CD4-positive, alpha-beta T cell treated with Interleukin-6 at 100 ng/mL for 8 hours (primary cell): ENCODE measurements around the gene SAMD1.

ENCODE experiments used
- DNase-seq: peaks from one replicate; pipeline ENCODE4 v3.0.0-alpha.2; 2020; ENCODE audit warnings: mixed read lengths, low spot score

The SAMD1 gene

DNA sequence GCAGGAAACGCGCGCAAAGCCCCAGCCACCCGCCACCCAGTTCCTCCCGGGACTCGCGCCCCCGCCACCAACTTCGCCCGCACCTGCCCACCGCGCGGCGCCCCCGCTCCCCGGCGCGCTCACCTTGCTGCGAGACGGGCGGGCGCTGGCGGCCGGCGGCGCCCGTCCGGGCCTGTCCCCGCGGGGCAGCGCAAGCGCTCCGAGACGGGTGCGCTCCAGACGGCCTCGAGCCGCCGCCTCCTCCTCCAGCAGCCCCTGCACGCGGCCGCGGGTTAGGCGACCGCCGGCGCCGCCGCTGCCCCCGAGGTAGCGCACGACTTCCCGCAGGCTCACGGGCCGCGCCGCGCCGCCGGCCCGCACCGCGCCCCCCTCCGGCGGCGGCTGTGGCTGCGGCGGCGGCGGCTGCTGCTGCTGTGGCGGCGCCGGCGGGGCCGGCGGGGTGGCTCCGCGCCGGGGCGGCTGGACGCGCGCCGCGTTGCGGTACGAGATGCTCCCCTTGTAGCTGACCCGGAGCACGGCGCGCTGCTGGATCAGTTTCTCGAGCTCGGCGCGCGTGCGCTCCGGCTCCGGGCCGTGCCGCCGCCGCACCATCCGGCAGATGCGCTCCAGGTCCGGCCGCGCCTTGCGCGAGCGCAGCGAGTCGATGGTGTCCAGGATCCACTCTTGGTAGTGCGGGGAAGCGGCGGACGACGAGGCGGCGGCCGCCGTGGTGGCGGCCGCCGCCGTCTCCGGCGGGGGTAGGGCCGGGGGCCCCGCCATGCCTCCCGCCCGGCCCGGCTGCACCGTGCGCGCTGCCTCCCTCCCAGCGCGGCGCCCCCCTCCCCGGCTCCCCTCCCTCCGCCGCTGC is 666 bp downstream of the SAMD1 start:
- peak; percentile 29 for DNase-seq

DNA sequence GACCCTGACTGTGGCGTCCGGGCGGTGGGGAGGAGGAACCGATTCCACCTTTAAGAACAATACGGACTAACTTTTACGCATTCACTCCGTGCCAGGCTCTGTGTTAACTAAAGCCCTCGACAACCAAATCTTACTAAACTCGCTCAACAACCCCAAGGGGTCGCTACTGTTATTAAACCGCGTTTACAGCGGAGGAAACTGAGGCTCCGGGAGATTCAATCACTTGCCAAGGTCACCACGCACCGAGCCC is 1.2 kb downstream of the SAMD1 start:
- peak; percentile 30 for DNase-seq

DNA sequence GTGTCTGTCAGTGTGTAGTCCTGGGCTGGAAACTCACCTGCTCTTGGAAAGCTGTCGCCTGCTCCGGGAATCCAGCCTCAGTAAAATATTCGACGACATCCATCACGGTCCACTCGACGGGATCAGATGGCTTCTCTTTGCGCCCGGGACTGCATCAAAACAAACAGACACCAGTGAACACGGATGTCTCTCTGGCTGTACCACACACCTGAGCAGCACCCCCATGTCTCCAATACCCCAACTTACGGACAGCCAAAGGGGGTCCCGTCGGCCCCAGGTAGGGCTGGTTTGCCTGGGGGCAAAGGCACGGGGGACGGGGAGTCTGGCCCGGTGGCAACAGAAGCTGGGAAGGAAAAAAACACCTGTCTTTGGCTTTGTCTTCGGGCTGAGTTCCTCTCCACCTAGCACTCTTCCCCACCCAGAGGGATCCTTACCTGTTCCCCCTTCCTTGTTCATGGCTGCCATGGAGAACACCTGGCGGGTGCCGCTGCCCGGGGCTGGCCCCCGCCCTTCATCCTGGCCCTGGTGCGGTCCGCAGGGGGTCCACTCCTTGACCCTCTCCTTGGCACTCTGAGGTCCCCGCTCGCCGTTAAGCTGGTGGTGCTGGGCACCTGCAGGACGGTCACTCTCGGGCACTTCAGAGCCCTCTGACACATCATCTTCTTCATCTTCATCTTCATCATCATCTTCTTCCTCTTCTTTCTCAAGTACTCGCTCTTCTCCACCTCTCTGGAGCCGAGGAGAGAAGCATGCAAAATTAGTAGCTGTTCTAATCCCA is 1.7 kb downstream of the SAMD1 start:
- peak; percentile 0 for DNase-seq

DNA sequence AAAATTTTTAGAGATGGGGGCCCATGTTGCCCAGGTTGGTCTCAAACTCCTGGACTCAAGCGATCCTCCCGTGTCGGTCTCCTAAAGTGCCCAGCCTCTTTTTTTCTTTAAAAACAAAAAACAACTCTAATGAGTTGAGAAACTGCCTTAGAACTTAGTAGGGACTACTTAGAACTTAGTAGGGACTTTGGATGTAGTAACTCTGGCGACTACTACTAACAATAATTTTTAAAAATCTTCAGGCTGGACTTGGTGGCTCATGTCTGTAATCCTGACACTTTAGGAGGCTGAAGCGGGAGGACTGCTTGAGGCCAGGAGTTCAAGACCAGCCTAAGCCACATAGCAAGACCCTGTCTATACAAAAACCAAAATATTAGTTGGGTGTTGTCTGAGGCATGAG is 4.5 kb downstream of the SAMD1 start:
- DNase-seq: no peak

DNA sequence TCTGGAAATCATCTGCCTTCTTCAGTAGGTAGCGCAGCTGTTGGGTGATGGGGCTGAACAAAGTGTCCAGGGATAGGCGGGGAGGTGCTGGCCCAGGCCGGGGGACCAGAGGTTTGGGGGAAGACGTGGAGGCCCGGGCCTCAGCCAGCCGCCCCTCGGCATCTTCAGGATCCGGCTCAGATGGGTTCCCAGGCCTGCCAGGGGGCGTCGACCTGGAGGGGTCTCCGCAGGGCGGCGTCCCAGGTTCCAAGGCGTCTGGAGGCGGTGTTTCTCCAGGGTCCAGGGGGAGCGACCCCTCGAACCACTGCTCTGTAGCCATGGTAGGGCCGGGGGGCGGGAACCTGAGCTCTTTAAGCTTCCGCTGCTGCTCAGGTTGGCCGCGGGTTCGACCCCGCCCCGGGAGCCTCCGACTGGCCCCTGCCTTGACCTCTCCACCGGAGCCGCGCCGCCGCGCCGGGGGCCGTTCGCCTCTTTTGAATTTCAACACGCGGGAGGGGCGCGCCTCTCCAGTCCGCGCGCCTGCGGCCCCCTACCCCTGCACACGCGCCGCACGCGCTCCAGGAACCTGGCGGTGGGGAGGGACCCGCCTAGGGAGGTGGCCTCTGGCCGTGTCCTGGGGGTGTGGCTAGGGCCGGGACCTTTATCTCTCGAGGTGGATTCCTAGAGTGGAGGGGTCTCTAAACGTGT is 5.1 kb downstream of the SAMD1 start, which contains the start of gene C19orf67:
TSS of gene C19orf67 (minus strand) at position 475 of the 687 bp plus-strand sequence. CDS start at position 319, 156 bp downstream.
- no peak for DNase-seq

DNA sequence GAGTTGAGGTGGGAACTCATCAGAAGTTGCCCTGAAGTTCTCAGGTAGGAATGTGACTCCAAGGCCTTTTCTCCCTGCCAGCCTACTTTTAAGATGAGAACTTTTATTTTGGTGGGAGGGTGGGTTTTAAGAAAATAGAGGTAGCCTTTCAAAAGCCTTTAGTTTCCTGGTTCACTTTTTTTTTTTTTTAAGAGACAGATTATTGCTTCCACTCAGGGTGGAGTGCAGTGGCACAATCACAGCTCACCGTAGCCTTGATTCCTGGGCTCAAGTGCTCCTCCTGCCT is 7.9 kb downstream of the SAMD1 start:
- no peak for DNase-seq

DNA sequence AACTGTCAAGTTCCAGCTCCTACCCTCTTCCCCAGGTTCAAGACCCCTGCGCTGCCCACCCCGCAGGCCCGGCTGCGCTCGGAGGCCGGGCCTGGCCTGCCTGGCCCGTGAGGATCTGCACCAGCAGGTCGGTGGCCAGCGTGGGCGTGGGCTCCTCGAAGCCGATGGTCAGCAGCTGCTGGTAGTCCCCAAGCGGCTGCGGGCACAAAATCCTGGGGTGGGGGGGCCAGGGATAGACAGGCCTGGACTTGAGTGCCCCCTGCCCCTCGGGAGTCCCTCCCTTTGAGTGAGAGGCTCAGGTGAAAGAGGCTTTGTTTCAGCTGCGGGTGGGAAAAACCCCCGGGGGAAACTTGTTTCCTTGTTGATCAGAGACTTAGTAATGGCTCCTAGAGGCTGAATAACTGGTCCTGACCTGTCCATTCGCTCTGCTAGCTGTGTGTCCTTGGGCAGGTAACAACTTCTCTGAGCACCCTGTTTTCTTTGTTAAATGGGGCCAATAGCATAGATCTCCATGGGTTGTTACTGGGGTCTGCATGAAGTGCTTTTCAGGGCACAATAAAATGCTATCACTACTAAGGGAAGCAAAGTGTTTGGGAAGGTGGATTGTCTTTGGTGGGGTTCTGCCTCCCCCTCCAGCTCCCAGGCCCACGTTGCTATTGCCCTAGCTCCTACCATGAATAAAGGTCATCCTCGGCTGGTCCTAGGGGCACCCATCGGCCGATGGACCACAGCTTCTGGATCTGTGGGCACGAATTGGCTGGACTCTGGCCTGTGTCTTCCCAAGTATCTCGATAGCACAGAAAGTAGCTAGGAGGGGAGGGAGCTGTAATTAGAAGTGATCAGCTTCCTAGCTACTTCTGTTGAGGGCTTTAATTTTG is 8.5 kb downstream of the SAMD1 start:
- DNase-seq: no peak

DNA sequence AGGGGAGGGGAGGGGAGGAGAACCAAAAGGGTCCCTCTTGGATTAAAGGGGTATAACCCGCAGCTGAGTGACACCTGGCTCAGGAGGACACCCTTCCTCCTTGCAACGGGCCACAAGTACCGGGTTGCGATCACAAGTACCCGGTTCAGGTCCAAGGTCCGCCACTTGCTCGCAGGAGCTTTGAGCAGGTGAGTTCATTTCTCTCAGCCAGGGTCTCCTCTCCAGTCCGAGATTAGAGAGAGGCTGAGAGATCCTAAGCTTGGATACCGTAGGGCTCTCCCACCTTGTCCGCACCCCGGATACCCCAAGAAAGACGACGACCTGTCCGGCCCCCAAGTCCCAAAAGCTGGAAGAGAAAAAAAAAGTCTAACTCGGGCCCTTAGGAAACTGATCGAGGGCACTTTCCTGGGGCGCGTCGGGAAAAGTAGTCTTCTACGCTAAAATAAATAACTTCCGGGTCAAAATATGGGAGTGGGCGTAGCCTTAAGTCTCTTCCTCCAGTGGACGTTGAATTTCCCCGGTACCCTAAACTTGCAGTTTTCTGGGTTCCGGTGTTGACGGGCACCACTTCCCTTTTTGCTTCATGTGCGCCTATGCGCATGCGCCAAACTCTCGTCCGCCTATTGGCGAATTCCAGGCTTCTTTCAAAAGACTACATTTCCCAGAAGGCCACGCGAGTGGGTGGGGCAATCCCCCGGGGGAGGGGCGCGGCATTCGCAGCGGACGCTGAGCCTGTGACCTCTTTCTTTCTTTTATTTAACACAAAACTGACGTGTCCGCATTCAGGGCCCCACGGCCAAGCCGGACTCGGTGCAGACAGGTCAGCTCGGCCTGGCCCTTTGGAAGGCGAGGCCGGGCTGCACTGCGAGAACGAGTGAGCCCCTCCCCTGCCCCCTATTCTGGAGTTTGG is 9.4 kb downstream of the SAMD1 start:
- DNase-seq: peak; percentile 99

DNA sequence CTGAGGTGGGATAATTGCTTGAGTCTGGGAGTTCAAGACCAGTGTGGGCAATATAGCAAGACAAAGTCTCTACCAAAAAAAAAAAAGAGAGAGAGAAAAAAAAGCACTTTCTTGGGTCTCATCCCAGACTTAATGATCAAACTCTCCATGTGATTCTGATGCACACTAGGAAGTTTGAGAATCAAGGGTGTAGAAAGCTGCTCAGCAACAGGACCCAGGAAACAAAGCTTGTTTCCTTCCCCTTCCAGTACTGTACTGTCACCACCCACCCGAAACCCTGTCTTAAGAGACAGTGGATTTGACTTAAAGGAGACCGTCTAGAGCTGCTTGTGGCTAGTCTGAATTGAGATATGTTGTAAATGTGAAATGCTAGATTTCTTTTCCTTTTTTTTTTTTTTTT is 12.1 kb downstream of the SAMD1 start:
- DNase-seq: no peak

DNA sequence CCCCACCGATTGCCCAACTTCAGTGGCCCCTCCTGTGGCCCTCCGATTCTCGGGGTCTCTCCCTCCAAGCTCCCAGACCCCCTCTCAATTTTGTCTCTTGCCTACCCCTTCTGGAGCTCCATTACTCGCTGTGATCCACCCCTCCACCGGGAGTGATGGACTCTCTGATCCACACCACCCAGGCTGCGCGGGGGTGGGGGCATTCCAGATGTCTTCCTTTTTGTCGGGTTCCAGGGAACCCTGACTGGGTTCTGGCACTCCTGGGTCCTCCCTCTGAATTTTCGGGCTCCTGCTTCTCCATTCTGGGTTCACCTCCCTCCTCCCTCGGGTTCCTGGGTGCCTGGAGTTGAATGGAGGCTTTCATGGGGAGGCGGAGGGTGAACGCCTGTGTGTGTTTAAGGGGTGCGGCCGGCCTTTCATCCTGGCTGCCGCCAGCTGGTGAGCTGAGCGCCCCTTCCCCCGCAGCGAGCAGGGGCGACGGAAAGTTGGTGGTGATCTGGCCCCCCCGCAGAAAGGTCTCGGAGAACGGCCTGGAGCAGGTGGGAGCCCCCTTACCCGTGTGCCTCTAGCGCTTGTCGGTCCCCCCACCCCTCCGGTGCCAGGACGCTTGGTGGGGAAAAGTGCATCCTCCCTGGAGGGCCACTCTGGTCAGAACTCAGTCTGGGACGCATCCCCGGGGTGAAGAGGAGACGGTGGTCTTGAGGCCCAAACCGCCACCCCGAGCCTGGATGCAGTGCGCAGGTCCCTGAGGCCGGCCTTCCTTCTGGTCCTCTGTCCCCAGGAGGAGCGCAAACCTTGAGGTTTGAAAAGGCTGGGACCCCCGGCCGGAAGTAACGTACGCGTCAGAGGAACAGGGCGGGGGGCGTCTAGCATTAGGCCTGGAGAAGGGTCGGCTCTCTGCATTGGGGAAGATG is 16.4 kb downstream of the SAMD1 start:
- no peak for DNase-seq

DNA sequence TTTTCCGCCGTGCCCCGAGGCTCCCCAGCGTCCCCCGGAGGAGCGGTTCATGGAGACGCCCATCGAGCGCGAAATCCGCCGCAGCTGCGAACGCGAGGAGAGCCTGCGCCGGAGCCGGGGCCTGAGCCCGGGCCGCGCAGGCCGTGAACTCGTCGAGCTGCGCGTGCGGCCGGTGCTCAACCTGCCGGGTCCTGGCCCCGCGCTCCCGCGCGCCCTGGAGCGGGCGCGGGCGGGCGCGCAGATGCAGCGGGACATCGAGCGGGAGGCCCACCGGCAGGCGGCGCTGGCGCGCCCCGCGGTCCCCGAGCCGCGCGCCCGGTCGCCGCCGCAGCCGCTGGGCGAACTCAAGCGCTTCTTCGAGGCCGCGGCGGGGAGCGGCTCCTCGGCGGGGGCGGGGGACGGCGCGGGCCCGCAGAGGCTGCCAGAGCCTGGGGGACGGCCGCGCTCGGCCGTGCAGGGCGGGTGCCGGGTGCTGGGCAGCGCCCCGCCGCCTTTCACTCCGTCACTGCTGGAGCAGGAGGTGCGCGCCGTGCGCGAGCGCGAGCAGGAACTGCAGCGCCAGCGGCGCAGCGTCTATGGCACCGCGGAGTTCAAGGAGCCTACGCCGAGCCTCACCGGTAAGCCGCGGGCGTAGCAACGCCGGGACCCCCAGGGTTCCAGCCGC is 17.2 kb downstream of the SAMD1 start:
- peak; percentile 60 for DNase-seq

DNA sequence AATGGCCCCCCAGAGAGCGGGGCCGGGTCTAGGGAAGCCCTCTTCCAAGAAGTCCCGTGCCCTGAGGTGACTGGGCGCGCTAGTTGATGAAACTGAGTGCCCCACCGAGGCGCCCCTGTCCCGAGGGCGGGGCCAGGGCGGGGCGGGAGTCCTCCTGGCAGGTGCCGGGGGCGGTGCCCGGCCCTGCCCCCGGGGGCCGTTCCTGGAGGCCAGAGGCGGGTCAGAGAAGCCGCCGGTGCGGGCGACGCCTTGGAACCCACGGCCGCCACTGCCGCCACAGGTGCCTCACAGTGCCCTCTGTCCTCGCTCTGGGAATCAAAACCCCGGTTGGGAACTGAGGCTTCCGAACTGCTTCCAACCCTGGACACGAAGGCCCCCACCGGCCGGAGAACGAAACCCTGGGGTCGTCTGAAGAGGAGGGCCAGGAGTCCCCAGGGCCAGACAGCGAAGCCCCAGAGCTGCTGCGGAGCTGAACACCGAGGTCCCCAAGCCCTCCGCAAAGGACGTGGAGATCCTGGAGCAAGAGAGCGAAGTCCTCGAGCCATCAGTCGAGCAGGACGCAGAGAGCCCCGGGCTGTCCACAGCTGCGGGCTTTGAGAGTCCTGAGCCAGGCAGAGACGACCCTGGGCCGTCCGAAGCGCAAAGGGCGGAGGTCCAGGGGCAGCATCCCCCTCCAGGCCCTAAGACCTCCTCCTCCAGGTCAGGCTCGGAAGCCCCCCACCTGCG is 17.9 kb downstream of the SAMD1 start, which contains the start of gene MISP3:
TSS of gene MISP3 (plus strand) at position 252 of the 726 bp plus-strand sequence. CDS start 524 bp downstream, outside the sequence.
- no peak for DNase-seq

DNA sequence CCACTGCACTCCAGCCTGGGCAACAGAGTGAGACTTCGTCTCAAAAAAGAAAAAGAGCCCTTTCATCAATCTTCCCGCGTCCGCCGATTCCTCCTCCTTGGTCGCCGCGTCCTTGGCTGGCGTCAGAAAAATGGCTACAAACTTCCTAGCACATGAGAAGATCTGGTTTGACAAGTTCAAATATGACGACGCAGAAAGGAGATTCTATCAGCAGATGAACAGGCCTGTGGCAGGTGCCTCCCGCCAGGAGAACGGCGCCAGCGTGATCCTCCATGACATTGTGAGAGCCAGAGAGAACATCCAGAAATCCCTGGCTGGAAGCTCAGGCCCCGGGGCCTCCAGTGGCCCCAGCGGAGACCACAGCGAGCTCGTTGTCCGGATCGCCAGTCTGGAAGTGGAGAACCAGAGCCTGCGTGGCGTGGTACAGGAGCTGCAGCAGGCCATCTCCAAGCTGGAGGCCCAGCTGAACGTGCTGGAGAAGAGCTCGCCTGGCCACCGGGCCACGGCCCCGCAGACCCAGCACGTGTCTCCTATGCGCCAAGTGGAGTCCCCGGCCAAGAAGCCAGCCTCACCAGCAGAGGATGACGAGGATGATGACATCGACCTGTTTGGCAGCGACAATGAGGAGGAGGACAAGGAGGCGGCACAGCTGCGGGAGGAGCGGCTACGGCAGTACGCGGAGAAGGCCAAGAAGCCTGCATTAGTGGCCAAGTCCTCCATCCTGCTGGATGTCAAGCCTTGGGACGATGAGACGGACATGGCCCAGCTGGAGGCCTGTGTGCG is 20.1 kb downstream of the SAMD1 start:
- DNase-seq: no peak

DNA sequence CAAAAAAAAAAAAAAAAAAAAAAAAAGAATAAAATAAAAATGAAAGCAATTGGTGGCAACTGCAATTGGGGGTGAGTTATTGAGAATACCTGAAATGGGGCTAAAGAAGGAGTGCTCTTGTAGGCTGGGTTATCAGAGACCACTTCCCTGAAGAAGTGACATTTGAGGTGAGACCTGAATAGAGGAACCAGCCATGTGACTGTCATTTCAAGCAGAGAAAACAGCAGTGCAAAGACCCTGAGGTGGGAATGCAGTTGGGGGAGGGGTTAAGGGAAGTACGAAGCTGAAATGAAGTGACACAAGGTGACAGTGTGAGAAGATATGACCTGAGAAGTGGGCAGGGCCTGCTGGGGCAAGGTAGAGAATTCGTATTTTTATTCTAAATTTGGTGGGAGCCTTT is 24.4 kb downstream of the SAMD1 start:
- no peak for DNase-seq

DNA sequence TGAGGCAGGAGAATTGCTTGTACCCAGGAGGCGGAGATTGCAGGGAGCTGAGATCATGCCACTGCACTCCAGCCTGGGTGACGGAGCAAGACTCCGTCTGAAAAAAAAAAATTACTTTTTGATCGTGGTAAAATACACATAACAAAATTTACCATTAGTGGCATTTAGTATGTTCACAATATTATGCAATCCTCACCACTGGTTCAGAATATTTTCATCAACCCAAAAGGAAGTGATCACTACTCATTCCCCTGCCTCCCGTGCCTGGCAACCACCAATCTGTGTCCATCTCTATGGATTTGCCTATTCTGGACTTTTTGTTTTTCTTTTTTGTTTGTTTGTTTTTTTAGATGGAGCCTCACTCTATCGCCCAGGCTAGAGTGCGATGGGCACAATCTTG is 27.4 kb downstream of the SAMD1 start:
- no peak for DNase-seq

DNA sequence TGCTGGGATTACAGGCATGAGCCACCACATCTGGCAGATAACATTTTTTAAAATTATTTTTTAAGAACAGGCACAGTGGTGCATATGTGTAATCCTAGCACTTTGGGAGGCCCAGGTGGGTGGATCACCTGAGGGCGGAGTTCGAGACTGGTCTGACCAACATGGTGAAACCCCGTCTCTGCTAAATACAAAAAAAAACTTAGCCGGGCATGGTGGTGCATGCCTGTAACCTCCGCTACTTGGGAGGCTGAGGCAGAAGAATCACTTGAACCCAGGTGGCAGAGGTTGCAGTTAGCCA is 28.0 kb downstream of the SAMD1 start:
- DNase-seq: no peak

DNA sequence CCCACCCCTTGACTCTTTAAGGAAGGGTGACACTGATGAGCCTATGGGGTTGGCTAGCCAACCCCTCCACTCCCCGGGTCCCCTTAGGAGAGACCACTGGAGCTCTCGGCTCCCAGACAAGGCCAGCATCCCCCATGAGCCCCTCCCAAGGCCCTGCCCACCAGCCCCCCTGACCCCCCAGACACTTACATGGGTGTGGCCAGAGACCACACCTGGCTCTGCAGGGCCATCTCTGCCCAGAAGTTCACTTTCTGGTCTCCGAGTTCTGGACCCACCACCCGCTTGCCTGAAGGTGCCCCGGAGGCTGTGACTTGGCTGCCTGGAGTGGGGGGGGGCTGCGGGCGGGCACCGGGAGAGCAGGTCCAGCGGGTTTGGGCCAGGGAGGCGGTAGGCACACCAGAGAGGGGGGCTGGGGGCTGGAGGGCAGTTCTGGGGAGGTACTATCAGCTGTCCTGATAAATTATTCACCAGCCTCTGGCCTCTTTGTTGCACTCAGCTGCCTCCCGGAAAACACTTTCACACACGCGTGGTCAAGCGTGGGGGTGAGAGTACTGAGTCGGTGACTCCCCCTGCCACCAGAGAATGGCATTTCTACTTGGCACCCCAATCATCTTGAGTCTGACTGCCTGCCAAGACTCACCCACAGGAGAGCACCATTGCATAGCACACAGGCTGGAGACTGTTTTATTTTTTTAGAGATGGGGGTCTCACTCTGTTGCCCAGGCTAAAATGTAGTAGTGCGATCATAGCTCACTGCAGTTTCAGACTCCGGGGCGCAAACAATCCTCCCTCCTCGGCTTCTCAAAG is 28.6 kb downstream of the SAMD1 start, which contains the start of gene PALM3:
TSS of gene PALM3 (minus strand) at position 326 of the 807 bp plus-strand sequence. CDS start at position 230, 96 bp downstream.
- DNase-seq: no peak
